DND-41 (cell line): ENCODE measurements around the gene FASTK.

Experiments
- ATAC-seq: fragments of 200-7000 bp; cut with Tn5 transposase; 3 replicates; pipeline ENCODE4 v1.9.1; 2021; ENCODE audit warnings: low read depth; ENCODE audit not compliant: insufficient read depth
- DNase-seq: peaks from one replicate; pipeline ENCODE4 v3.0.0-alpha.2; 2020
- H2AFZ ChIP-seq: 2 replicates; pipeline ENCODE4 v1.6.0; 2012; ENCODE audit warnings: low read depth, low read length
- H3K27ac ChIP-seq: 2 replicates; pipeline ENCODE4 v1.5.1; 2012; ENCODE audit warnings: low read length, inconsistent platforms
- H3K27me3 ChIP-seq: fragments of 200-600 bp; sonication (generic); 2 replicates; pipeline ENCODE4 v1.6.0; 2012; ENCODE audit warnings: low read length, mild to moderate bottlenecking, inconsistent platforms; ENCODE audit not compliant: insufficient read depth, poor library complexity
- H3K36me3 ChIP-seq: 2 replicates; pipeline ENCODE4 v1.5.1; 2012; ENCODE audit warnings: low read length, inconsistent platforms; ENCODE audit not compliant: insufficient read depth
- H3K4me1 ChIP-seq: 2 replicates; pipeline ENCODE4 v1.5.1; 2012; ENCODE audit warnings: mild to moderate bottlenecking, low read length; ENCODE audit not compliant: insufficient read depth
- H3K4me2 ChIP-seq: 2 replicates; pipeline ENCODE4 v1.6.0; 2012; ENCODE audit warnings: mild to moderate bottlenecking, moderate library complexity, low read length, inconsistent platforms; ENCODE audit not compliant: insufficient read depth
- H3K4me3 ChIP-seq, 2 experiments: fragments of 200-600 bp in 1 of 2; shearing (Covaris generic) in 1 of 2; 2 replicates each; pipeline ENCODE4 v1.5.1; 2012 to 2016; ENCODE audit warnings: inconsistent platforms in 2 of 2, low read length in 2 of 2, mild to moderate bottlenecking in 2 of 2, low read depth in 1 of 2, moderate library complexity in 1 of 2
- H3K79me2 ChIP-seq: 2 replicates; pipeline ENCODE4 v1.6.0; 2012; ENCODE audit warnings: low read length, inconsistent platforms; ENCODE audit not compliant: insufficient read depth
- H3K9ac ChIP-seq: 2 replicates; pipeline ENCODE4 v1.6.0; 2012; ENCODE audit warnings: low read depth, mild to moderate bottlenecking, inconsistent platforms, low read length, moderate library complexity
- H3K9me3 ChIP-seq: 2 replicates; pipeline ENCODE4 v1.5.1; 2012; ENCODE audit warnings: low read length, moderate library complexity, mild to moderate bottlenecking, inconsistent platforms; ENCODE audit not compliant: insufficient read depth, severe bottlenecking
- H4K20me1 ChIP-seq: 2 replicates; pipeline ENCODE4 v1.6.0; 2012; ENCODE audit warnings: low read length; ENCODE audit not compliant: insufficient read depth
- CTCF ChIP-seq: IDR thresholded peaks from 2 replicates; pipeline ENCODE4 v1.5.1; 2012; ENCODE audit warnings: borderline replicate concordance, low read length, moderate library complexity, mild to moderate bottlenecking; ENCODE audit not compliant: poor library complexity, severe bottlenecking; ENCODE audit errors: extremely low read depth
- EZH2 ChIP-seq: IDR thresholded peaks from 3 replicates; pipeline ENCODE4 v1.6.1; 2012; ENCODE audit warnings: borderline replicate concordance, low read depth, mild to moderate bottlenecking, moderate library complexity, low read length, inconsistent platforms; ENCODE audit not compliant: severe bottlenecking

FASTK gene

GRCh38 chr7:151115121-151115835, 34.7 kb upstream of the FASTK start:
- ATAC-seq (0 out of 3 replicates have a peak, but pooled peaks have one; percentile 4), DNase-seq (peak; percentile 22)
- H4K20me1 ChIP-seq = peaks cover 16% of the 10 kb centered on the region
- H3K4me2 ChIP-seq = peak overlapping the region; percentile 88; the same call in 1 of the 2 replicates
- peaks cover 35% of the 10 kb centered on the region for H3K4me1 ChIP-seq
- no peak overlapping the region; the same call in 1 of the 2 replicates for H3K9ac ChIP-seq
- H3K9me3 ChIP-seq = no peaks in the 10 kb centered on the region
- TF ChIP-seq CTCF = no peak
- TF ChIP-seq EZH2 = no peak
- no peak overlapping the region for H2AFZ ChIP-seq
- no peaks in the 10 kb centered on the region for H3K27me3 ChIP-seq
- peaks cover 18% of the 10 kb centered on the region for H3K79me2 ChIP-seq
- no peak overlapping the region for H3K27ac ChIP-seq
- peak overlapping the region in 1 of 2 experiments; percentile 29; a peak in 1 of 4 replicates for H3K4me3 ChIP-seq
- peaks cover 3% of the 10 kb centered on the region; the same call in 1 of the 2 replicates for H3K36me3 ChIP-seq

- Histone ChIP-seq H3K27me3 (no peaks in the 10 kb centered on the region), H3K4me3 (peak overlapping the region in 1 of 2 experiments; percentile 29; a peak in 1 of 4 replicates), H3K9me3 (no peaks in the 10 kb centered on the region), H3K4me1 (peaks cover 35% of the 10 kb centered on the region), H3K9ac (no peak overlapping the region), H3K36me3 (no peaks in the 10 kb centered on the region; the same call in 1 of the 2 replicates), H3K27ac (no peak overlapping the region), H4K20me1 (peaks cover 21% of the 10 kb centered on the region), H3K79me2 (peaks cover 18% of the 10 kb centered on the region), H3K4me2 (no peak overlapping the region), H2AFZ (no peak overlapping the region)
- TF ChIP-seq EZH2 (no peak), CTCF (no peak)
- no peak for ATAC-seq
- DNase-seq = no peak
Observed at GRCh38 chr7:151114151-151115090, 33.8 kb upstream of the FASTK start.

- Histone ChIP-seq H3K36me3 (no peaks in the 10 kb centered on the region; the same call in 1 of the 2 replicates), H3K79me2 (peaks cover 18% of the 10 kb centered on the region), H2AFZ (no peak overlapping the region), H3K4me3 (no peak overlapping the region), H3K9ac (no peak overlapping the region), H3K27me3 (no peaks in the 10 kb centered on the region), H3K27ac (no peak overlapping the region), H3K9me3 (no peaks in the 10 kb centered on the region), H3K4me2 (no peak overlapping the region), H4K20me1 (peaks cover 21% of the 10 kb centered on the region), H3K4me1 (peaks cover 29% of the 10 kb centered on the region)
- ATAC-seq (no peak), DNase-seq (no peak)
- TF ChIP-seq EZH2 = no peak
- TF ChIP-seq CTCF = no peak
Observed at GRCh38 chr7:151113344-151114150, 32.9 kb upstream of the FASTK start.
